ELR (cell line): ENCODE data around the gene OLFML3.

Source experiments
- DNase-seq: peaks from one replicate; pipeline ENCODE4 v3.0.0-alpha.2; 2015; ENCODE audit warnings: low read depth

Gene OLFML3

DNA sequence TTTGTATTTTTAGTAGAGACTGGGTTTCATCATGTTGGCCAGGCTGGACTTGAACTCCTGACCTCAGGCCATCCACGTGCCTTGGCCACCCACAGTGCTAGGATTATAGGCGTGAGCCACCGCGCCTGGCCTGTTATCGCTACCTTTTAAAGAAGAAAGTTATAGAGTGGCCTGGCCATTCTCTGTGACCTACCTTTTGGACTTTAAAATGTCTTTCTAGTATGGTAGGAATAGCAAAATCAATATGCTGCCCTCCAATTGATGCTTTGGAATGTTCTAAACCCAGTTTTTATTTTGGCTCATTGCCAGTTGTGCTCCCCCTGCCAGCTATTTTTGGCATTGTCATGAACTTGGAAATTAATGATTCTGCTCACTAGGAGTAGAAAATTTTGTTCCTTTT, 30.3 kb upstream of the OLFML3 start:
- peak; percentile 49 for DNase-seq

DNA sequence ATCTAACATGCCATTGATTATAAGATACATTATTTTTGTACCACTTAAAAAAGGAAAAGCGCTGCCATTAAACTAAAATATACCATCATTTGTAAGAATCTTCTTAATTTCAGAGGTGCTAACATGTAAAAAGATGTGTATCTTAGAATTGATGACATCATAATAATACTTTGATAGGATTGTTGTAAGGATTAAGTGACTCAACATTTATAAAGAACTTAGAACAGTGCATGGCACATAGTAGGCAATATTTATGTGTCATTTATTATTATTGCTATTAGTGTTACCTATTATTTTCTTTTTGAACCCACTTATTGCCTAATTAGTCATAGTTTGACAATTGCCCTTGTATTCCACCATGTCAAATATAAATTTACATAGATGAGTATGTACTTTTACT, 28.4 kb upstream of the OLFML3 start:
- no peak for DNase-seq

DNA sequence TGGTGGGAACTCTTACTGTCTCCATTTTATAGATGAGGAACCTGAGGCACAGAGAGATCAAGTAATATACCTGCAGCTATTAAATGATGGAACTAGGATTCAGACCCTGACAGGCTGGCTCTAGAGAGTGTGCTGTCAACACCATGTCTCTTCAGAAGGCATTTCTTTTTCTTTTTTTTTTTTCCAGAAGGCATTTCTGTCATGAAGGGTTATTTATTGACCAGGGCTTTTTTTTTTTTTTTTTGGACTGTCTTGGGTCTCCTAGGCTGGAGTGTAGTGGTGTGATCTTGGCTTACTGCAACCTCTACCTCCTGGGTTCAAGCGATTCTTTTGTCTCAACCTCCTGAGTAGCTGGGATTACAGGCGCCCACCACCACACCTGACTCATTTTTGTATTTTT, 27.6 kb upstream of the OLFML3 start:
- DNase-seq, result no peak

GRCh38 chr1:113957984-113958383, 21.3 kb upstream of the OLFML3 start:
- no peak for DNase-seq

GRCh38 chr1:113958691-113959090, 20.6 kb upstream of the OLFML3 start:
- DNase-seq, result no peak

- DNase-seq, result no peak
Observed at GRCh38 chr1:113963281-113963906, 15.9 kb upstream of the OLFML3 start.

GRCh38 chr1:113965703-113966412, 13.4 kb upstream of the OLFML3 start:
- DNase-seq, result no peak

DNA sequence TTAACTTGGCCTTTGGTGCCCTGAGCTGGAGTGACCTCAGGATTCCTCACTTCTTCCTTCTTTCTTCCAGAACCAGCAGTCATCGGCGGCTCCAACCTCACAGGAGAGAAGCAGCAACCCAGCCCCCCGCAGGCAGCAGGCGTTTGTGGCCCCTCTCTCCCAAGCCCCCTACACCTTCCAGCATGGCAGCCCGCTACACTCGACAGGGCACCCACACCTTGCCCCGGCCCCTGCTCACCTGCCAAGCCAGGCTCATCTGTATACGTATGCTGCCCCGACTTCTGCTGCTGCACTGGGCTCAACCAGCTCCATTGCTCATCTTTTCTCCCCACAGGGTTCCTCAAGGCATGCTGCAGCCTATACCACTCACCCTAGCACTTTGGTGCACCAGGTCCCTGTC, 6.3 kb upstream of the OLFML3 start:
- DNase-seq, result no peak

- peak; percentile 33 for DNase-seq
Observed at GRCh38 chr1:113975211-113975895, 3.9 kb upstream of the OLFML3 start.

DNA sequence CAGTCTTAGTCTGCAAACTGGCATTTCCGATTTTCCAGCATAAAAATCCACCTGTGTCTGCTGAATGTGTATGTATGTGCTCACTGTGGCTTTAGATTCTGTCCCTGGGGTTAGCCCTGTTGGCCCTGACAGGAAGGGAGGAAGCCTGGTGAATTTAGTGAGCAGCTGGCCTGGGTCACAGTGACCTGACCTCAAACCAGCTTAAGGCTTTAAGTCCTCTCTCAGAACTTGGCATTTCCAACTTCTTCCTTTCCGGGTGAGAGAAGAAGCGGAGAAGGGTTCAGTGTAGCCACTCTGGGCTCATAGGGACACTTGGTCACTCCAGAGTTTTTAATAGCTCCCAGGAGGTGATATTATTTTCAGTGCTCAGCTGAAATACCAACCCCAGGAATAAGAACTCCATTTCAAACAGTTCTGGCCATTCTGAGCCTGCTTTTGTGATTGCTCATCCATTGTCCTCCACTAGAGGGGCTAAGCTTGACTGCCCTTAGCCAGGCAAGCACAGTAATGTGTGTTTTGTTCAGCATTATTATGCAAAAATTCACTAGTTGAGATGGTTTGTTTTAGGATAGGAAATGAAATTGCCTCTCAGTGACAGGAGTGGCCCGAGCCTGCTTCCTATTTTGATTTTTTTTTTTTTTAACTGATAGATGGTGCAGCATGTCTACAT, 2.5 kb upstream of the OLFML3 start:
- DNase-seq, result peak; percentile 58

DNA sequence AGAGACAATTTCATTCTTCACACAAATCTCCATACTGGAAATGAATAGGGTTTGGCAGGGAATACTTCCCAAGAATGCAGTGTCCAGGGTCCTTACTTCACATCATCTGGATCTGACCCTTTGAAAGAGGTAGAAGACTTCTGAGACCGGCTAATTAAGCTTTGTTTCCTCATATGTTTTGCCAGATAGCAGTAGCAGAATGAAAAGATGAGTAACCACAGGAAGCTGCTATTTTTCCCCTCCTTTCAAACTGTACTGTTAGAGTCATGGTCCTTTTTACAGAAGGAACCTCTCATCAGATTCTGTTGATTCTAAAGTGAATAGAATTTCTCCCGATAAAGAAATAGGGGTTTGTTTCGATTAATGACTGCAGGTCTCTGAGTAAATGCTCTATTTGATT, 1.4 kb upstream of the OLFML3 start:
- no peak for DNase-seq

DNA sequence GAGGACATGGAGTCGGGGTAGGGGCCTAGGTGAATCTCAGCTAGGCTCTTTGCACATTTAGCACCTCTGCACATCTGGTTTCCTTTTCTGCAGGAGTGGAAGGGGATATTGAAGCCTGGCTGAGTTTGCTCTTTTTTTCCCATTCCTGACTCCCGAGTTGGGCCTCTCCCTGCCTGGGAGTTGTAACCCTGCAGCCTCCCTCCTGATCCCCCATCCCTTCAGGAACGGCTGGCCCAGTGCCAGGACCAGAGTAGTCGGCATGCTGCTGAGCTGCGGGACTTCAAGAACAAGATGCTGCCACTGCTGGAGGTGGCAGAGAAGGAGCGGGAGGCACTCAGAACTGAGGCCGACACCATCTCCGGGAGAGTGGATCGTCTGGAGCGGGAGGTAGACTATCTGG, 836 bp downstream of the OLFML3 start:
- DNase-seq, result no peak

- DNase-seq, result peak; percentile 72
Observed at GRCh38 chr1:113981962-113982931, 3.0 kb downstream of the OLFML3 start.

- DNase-seq, result no peak
Observed at GRCh38 chr1:113982949-113983348, 3.7 kb downstream of the OLFML3 start.

DNA sequence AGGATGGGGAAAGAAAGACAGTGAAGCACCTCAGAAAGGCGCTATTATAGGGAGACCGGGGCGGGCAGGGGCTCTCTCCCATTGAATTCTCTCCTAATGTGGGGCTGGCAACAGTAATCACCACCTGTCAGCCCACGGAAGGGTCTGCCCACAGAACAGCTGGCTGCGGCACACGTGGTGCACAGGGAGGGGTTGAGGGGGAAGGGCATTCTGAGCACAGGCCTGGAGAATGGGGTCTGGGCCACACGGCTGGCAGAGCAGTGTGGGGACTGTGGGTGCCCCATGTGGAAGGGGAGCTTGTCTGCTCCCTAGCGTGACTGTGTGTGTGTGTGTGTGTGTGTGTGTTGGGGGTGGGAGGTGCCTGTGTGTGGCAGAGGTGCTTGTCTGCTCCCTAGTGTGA, 4.1 kb downstream of the OLFML3 start:
- DNase-seq, result no peak

DNA sequence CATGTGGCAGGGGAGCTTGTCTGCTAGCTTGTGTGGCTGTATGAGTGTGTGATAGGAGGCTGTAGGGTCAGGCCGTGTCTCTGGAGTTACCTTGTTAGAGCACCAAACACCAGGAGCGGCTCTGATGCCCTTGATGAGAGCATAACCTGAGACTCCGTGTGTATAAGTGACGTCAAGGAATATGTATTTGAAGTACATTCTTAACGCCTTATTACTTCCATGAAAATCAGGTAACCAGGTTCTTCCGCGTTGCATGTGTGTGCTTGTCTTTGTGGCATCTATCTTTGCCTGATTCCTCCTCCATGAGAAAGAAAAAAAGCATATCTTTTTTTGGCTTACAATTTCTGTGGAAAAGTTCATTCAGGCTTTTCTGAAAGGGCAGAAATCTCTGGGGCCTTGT, 4.6 kb downstream of the OLFML3 start:
- no peak for DNase-seq

DNA sequence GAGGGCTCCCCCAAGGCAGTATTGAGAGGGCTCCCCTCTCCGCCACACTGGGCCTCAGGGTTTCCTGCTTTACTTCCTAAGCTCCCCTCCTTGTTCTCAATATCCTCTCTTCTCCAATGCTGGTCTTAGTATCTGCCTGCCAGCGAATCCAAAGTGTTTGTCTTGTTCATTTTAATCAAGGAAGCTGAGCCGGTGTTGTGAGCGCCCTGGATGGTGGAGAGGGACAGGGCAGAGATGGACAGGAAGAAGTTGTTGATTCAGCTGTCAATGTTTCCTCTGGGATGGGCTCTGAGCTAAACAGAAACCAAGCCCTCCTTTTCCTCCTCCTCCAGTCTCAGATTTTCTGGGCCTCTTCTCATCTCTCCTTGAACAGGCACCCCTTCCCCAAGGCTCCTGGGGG, 5.4 kb downstream of the OLFML3 start:
- DNase-seq, result no peak

DNA sequence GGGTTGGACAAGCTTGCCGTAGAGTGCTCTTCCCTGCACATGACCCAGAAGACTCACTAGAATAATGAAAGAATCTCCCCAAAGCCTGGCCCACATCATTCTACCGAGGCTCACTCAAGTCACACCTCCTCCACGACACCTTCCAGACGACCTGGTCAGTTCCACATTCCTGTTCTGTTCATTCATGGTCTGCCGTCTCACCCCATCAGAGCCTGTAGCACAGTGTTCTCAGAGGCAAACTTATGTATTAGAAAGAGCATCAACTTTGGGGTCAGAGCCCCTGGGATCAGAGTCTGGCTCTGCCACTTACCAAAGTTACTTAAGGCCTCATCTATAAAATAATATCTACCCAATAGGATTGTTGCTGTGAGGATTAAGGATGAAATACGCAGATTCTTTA, 7.5 kb downstream of the OLFML3 start:
- DNase-seq, result no peak

- DNase-seq, result peak; percentile 7
Observed at GRCh38 chr1:113987259-113987658, 8.0 kb downstream of the OLFML3 start.

- no peak for DNase-seq
Observed at GRCh38 chr1:113990530-113990929, 11.3 kb downstream of the OLFML3 start.

DNA sequence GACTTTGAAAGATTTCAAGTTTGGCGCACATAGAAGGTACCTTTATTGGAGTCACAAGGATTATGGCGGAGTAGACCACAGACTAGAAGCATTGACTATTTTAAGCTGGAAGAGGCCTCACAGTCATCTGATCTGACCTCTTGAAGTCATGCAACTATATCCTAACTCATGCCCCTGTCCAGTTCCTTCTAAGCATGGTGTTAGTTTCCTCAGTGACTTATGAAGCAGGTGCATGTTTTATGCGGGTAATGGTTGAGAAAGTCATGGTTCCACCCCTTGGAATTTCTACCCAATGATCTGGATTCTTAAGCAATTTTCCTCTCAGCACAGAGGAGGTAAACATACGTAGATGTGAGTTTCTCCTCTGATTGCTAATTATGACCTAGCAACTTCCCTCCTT, 11.7 kb downstream of the OLFML3 start:
- DNase-seq, result no peak
